LNCaP clone FGC (cell line): Measurements from ENCODE around the gene ABCG5.

Experiments
- DNase-seq: peaks from one replicate; pipeline ENCODE4 v3.0.0-alpha.2; 2011; ENCODE audit warnings: low read depth
- H3K4me3 ChIP-seq: 2 replicates; pipeline ENCODE4 v1.5.1; 2011; ENCODE audit warnings: mild to moderate bottlenecking, low read depth, low read length, control low read depth
- TF ChIP-seq, protein P1 (sequence below): IDR thresholded peaks from 2 replicates; pipeline ENCODE4 v1.5.1; 2012; ENCODE audit warnings: mild to moderate bottlenecking; ENCODE audit not compliant: control insufficient read depth, insufficient read depth; ENCODE audit errors: extremely low read depth

ABCG5 gene

GRCh38 chr2:43838560-43839267 lies at the start of gene ABCG5, which contains the start of gene ABCG8:
ABCG5 (minus strand) TSS chr2:43838839; CDS start chr2:43838679, 160 bp downstream.
ABCG8 (plus strand) TSS chr2:43838971; CDS start chr2:43839054, 83 bp downstream.
- DNase-seq: no peak
- TF ChIP-seq, protein P1, sequence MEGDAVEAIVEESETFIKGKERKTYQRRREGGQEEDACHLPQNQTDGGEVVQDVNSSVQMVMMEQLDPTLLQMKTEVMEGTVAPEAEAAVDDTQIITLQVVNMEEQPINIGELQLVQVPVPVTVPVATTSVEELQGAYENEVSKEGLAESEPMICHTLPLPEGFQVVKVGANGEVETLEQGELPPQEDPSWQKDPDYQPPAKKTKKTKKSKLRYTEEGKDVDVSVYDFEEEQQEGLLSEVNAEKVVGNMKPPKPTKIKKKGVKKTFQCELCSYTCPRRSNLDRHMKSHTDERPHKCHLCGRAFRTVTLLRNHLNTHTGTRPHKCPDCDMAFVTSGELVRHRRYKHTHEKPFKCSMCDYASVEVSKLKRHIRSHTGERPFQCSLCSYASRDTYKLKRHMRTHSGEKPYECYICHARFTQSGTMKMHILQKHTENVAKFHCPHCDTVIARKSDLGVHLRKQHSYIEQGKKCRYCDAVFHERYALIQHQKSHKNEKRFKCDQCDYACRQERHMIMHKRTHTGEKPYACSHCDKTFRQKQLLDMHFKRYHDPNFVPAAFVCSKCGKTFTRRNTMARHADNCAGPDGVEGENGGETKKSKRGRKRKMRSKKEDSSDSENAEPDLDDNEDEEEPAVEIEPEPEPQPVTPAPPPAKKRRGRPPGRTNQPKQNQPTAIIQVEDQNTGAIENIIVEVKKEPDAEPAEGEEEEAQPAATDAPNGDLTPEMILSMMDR: no peak
- H3K4me3 ChIP-seq: no peak within 1 kb of the TSS

- H3K4me3 ChIP-seq: no peak overlapping the region
- TF ChIP-seq, protein P1: no peak
- no peak for DNase-seq
Measured at GRCh38 chr2:43887176-43887575, 48.5 kb upstream of the ABCG5 start.

DNA sequence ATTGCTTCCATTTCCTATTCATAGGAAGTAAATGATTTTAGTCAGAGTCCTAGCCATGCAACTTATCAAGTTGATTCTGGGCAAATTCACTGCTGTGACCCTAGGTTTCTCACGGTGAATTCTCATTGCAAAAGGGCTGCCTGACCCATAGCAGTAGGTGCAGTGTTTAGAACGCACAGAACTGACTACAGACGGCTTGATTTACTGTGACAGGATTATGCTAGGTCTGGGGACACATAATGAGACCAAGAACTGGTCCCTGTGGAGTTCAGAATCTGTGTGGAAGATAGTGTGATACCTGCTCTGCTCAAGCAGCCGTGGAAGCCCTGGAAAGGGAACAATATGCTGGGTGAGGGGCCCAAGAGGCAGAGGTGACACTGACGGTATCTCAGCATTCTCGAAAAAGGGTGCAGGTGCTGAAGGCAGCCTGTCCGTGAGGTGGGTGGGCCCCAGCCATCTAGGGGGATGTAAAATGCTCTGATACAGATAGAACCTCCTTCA lies 46.5 kb upstream of the ABCG5 start:
- no peak overlapping the region for H3K4me3 ChIP-seq
- no peak for DNase-seq
- TF ChIP-seq, protein P1: no peak

GRCh38 chr2:43884689-43885088 lies 46.0 kb upstream of the ABCG5 start:
- TF ChIP-seq, protein P1: no peak
- H3K4me3 ChIP-seq: no peak overlapping the region
- no peak for DNase-seq

DNA sequence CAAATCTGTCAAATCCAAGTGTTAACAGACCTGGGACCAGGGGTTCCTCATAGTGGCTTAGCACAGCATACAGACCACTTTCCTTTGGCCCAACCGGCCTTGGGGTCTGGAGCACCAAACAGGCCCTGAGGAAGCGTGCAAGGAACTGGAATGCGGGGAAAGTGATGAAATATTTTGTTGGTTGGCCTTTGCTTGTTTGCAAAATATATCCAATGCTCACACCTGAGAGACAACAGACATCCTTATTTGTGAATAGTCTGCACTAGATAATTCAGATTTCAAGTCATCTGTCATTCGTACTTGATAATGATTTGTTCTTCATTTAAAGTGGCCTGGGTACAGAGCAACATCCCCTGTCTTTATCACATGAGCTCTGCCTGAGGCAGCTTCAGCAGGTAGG lies 43.7 kb upstream of the ABCG5 start:
- TF ChIP-seq, protein P1: no peak
- H3K4me3 ChIP-seq: no peak overlapping the region
- no peak for DNase-seq

- no peak for DNase-seq
- TF ChIP-seq, protein P1: no peak
- no peak overlapping the region for H3K4me3 ChIP-seq
Measured at GRCh38 chr2:43880952-43881351, 42.3 kb upstream of the ABCG5 start.

DNA sequence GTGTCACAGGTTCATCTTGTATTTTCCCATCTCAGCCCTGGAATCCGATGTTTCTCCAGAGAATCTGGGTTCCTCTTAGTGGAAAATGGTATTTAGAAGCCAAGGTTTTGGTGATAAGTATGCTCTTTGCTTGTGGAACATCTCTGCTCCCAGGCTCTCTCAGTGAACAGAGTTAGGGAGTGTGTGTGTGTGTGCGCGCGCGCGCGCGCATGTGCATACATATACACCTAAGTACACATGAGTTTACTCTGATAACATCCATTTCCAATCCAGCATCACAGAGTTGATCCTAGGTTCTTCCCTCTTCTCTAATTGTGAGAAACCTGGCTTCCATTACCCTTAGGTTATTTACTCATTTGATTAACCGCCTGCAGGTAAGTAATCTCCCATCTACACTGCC lies 41.8 kb upstream of the ABCG5 start:
- H3K4me3 ChIP-seq: no peak overlapping the region
- DNase-seq: no peak
- TF ChIP-seq, protein P1: no peak
